GM20000 (cell line): ENCODE measurements around the gene LZTS2.

Source experiments
- DNase-seq: peaks from one replicate; pipeline ENCODE4 v3.0.0; 2012; ENCODE audit warnings: low spot score
- CTCF ChIP-seq: IDR thresholded peaks from 2 replicates; pipeline ENCODE4 v1.5.1; 2012; ENCODE audit warnings: mild to moderate bottlenecking, control low read depth; ENCODE audit errors: extremely low read depth, missing control alignments

LZTS2 gene, protein sequence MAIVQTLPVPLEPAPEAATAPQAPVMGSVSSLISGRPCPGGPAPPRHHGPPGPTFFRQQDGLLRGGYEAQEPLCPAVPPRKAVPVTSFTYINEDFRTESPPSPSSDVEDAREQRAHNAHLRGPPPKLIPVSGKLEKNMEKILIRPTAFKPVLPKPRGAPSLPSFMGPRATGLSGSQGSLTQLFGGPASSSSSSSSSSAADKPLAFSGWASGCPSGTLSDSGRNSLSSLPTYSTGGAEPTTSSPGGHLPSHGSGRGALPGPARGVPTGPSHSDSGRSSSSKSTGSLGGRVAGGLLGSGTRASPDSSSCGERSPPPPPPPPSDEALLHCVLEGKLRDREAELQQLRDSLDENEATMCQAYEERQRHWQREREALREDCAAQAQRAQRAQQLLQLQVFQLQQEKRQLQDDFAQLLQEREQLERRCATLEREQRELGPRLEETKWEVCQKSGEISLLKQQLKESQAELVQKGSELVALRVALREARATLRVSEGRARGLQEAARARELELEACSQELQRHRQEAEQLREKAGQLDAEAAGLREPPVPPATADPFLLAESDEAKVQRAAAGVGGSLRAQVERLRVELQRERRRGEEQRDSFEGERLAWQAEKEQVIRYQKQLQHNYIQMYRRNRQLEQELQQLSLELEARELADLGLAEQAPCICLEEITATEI

DNA sequence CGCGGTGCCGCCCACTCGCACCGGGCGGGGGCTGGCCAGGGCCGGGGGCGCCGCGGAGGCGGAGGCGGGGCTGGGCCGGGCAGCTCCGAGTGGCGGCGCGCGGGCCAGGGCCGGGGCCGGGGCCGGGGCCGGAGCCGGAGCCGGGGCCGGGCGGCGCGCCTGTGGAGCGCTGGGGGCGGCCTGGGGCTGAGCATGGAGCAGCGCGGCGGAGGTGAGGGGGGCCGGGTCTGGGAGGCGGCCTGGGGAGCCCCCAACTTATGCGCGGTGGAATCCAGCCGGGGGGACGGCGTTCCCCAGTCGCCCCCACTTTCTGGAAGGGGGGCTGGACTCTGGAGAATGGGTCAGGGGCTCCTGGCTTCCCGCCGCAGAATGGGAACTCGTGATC is at the start of gene LZTS2:
Gene LZTS2, plus strand, starts transcription at position 67 of the 385 bp plus-strand sequence. CDS start 2,731 bp downstream, outside the sequence.
- no peak for DNase-seq
- TF ChIP-seq CTCF, result no peak

DNA sequence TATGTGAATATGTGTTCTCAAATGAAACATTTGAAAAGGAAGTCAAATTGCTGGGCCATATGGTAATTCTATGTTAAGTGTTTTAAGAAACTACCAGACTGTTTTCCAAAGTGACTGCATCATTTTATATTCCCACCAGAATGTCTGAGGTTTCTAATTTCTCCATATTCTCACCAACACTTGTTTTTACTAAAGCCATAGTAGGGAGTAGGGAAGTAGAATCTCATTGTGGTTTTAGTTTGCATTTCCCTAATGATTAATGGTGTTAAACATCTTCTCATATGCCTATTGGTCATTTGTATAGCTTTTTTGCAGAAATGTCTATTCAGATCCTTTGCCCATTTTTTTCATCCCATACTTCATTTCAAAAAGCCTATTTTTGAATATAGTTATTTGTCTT is 39.4 kb upstream of the LZTS2 start:
- TF ChIP-seq CTCF, result no peak
- no peak for DNase-seq

DNA sequence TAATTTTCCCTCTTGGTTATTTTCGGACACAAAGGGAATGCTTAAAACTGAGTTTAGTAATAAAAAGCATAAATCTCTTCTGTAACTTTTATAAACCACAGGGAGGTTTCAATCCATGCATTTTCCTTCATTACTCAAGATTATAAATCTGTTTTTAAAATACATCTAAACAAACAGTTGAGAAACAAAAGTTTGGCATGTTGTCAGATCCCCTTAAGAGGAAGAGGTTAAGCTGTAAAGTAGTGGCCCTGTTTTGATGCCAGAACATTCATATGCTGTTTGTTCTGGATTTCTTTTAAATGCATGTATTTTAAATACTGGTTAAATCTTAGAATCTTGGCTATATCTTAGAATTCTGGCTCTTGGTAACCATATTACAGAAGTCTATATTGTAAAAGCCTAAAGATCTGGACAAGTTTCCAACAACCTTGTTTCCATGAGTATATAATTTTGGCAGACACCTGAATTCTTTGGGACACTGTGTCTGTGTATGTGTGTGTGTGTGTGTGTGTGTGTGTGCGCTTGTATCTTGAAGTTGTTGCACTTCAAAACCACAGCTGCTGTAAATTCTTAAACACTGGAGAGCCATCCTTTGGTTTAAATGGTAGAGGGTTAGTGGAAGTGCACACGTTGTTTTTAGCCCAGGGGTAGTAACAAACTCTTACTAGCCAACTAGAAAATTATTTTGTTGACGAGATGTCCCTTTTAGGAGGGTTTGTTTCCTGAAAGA is 37.1 kb upstream of the LZTS2 start:
- TF ChIP-seq CTCF, result no peak
- no peak for DNase-seq

- no peak for TF ChIP-seq CTCF
- DNase-seq, result no peak
These were observed 35.8 kb upstream of the LZTS2 start for GRCh38 chr10:100963826-100964225.

DNA sequence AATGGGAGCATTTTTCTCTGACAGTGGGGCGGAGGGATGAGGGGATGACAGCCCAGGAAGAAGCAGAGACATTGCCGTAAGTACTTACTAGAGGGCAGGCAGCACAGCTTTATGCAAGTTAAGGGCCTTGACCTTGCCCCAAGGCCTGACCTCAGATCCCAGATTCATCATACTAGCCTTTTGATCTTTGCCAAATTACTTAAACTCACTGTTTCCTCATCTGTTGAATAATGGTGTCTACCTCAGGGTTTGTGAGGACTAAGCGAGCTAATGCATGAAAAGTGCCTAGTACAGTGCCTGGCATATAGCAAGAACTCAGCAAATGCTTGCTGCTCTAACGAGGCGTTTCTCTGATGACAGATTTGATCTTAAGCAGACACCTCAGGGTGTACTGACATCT is 33.8 kb upstream of the LZTS2 start:
- TF ChIP-seq CTCF, result no peak
- DNase-seq, result no peak

- no peak for TF ChIP-seq CTCF
- DNase-seq, result no peak
These were observed 32.7 kb upstream of the LZTS2 start for GRCh38 chr10:100966887-100967286.

- no peak for TF ChIP-seq CTCF
- no peak for DNase-seq
These were observed 32.3 kb upstream of the LZTS2 start for GRCh38 chr10:100967332-100967731.
